GM21515 (cell line): ENCODE measurements around the gene C2orf69.
"Not testable (repeated sequence)": the region's sequence is repeated elsewhere in the genome, so short reads cannot be mapped to it uniquely, and the experiment has no call there.

ENCODE experiments used
- ATAC-seq: cut with Tn5 transposase; IDR thresholded peaks from one replicate; pipeline ENCODE4 v1.9.1; 2021; ENCODE audit not compliant: unreplicated experiment

Gene C2orf69

GRCh38 chr2:199912553-199913114 lies 1.5 kb downstream of the C2orf69 start:
- ATAC-seq: not testable (repeated sequence)

GRCh38 chr2:199914372-199914958 lies 3.4 kb downstream of the C2orf69 start:
- no peak for ATAC-seq

- ATAC-seq: no peak
These were observed 5.9 kb downstream of the C2orf69 start for GRCh38 chr2:199916980-199917379.

GRCh38 chr2:199922856-199923255 lies 11.8 kb downstream of the C2orf69 start:
- ATAC-seq: no peak

GRCh38 chr2:199923924-199924323 lies 12.8 kb downstream of the C2orf69 start:
- ATAC-seq: no peak

GRCh38 chr2:199926806-199927205 lies 15.7 kb downstream of the C2orf69 start:
- no peak for ATAC-seq

- no peak for ATAC-seq
These were observed 17.1 kb downstream of the C2orf69 start for GRCh38 chr2:199928226-199928625.

GRCh38 chr2:199928626-199929025 lies 17.5 kb downstream of the C2orf69 start:
- no peak for ATAC-seq

GRCh38 chr2:199929262-199929661 lies 18.2 kb downstream of the C2orf69 start:
- no peak for ATAC-seq

GRCh38 chr2:199932312-199932855 lies 21.3 kb downstream of the C2orf69 start:
- ATAC-seq: no peak

- ATAC-seq: no peak
These were observed 22.4 kb downstream of the C2orf69 start for GRCh38 chr2:199933466-199933865.

- ATAC-seq: no peak
These were observed 25.5 kb downstream of the C2orf69 start for GRCh38 chr2:199936554-199936953.

- peak; percentile 56 for ATAC-seq
These were observed 29.3 kb downstream of the C2orf69 start for GRCh38 chr2:199940373-199940772.

GRCh38 chr2:199943373-199943772 lies 32.3 kb downstream of the C2orf69 start:
- no peak for ATAC-seq

GRCh38 chr2:199946196-199946595 lies 35.1 kb downstream of the C2orf69 start:
- ATAC-seq: no peak

GRCh38 chr2:199946836-199947235 lies 35.7 kb downstream of the C2orf69 start:
- no peak for ATAC-seq

- no peak for ATAC-seq
These were observed 39.3 kb downstream of the C2orf69 start for GRCh38 chr2:199950396-199950795.

- ATAC-seq: no peak
These were observed 39.9 kb downstream of the C2orf69 start for GRCh38 chr2:199951023-199951422.

GRCh38 chr2:199955007-199955338 lies 43.9 kb downstream of the C2orf69 start:
- peak; percentile 48 for ATAC-seq

- ATAC-seq: peak; percentile 79
These were observed 44.4 kb downstream of the C2orf69 start, which contains the start of the genes MAIP1 and TYW5 for GRCh38 chr2:199955339-199956061. TSS of gene MAIP1 (plus strand) at chr2:199955582. CDS start at chr2:199955799, 217 bp downstream. TSS of gene TYW5 (minus strand) at chr2:199955491. CDS start at chr2:199955470, 21 bp downstream.

GRCh38 chr2:199956062-199956380 lies 44.9 kb downstream of the C2orf69 start:
- no peak for ATAC-seq

- no peak for ATAC-seq
These were observed 46.9 kb downstream of the C2orf69 start for GRCh38 chr2:199958014-199958413.
